Caco-2 (cell line): ENCODE measurements around the gene DPH1. TPM values are rescaled to one million over a fixed set of nuclear protein-coding genes. Genes with fewer than 3 reads are reported as not detected.

Source experiments
- BruUV-seq: library from RNA; stranded (reverse); fragments of 400-500 nt; replicated peaks from 2 replicates; lab custom pipeline; 2021; lab: Mats Ljungman, UMichigan
- CTCF ChIA-PET: fragments of 300-600 bp; sonication (Branson Sonifier 250); formaldehyde crosslinking; loops from one replicate; lab custom pipeline; 2022; ENCODE audit warnings: antibody characterized with exemption; lab: Charles Lee
- POLR2A ChIA-PET: fragments of 300-600 bp; sonication (Branson Sonifier 250); formaldehyde crosslinking; loops from one replicate; lab custom pipeline; 2022; ENCODE audit warnings: antibody characterized with exemption; lab: Charles Lee
- DNase-seq, 2 experiments: peaks; one replicate each; pipeline versions ENCODE4 v3.0.0 to v3.0.0-alpha.2; 2020 to 2022
- H3K27me3 ChIP-seq: replicated peaks from 2 replicates; pipeline ENCODE4 v1.6.0; 2011; ENCODE audit warnings: low read length; ENCODE audit not compliant: control insufficient read depth, insufficient read depth
- H3K36me3 ChIP-seq: 2 replicates; pipeline ENCODE4 v1.5.1; 2011; ENCODE audit warnings: low read length; ENCODE audit not compliant: control insufficient read depth, insufficient read depth
- H3K4me1 ChIP-seq: fragments of 250-450 bp; sonication (Bioruptor Pico); 2 replicates; pipeline ENCODE4 v1.5.1; 2020; ENCODE audit warnings: mild to moderate bottlenecking
- H3K4me3 ChIP-seq: 2 replicates; pipeline ENCODE4 v1.5.1; 2011; ENCODE audit warnings: low read depth, mild to moderate bottlenecking, control low read depth, low read length
- H3K9me3 ChIP-seq: fragments of 250-450 bp; sonication (Bioruptor Pico); 2 replicates; pipeline ENCODE4 v1.5.1; 2020; ENCODE audit warnings: mild to moderate bottlenecking, moderate library complexity
- H3K27ac Mint-ChIP-seq: one replicate; pipeline ENCODE4 v1.8.0; 2022; ENCODE audit warnings: mixed read lengths; ENCODE audit not compliant: unreplicated experiment
- H3K27me3 Mint-ChIP-seq: one replicate; pipeline ENCODE4 v1.8.0; 2022; ENCODE audit warnings: mixed read lengths; ENCODE audit not compliant: insufficient read depth, unreplicated experiment
- H3K36me3 Mint-ChIP-seq: one replicate; pipeline ENCODE4 v1.8.0; 2022; ENCODE audit warnings: mild to moderate bottlenecking, mixed read lengths; ENCODE audit not compliant: insufficient read depth, unreplicated experiment
- H3K4me1 Mint-ChIP-seq: one replicate; pipeline ENCODE4 v1.8.0; 2022; ENCODE audit warnings: low read depth, mixed read lengths; ENCODE audit not compliant: unreplicated experiment
- H3K4me3 Mint-ChIP-seq: one replicate; pipeline ENCODE4 v1.8.0; 2022; ENCODE audit warnings: mild to moderate bottlenecking, moderate library complexity, mixed read lengths; ENCODE audit not compliant: unreplicated experiment
- H3K9me3 Mint-ChIP-seq: one replicate; pipeline ENCODE4 v1.8.0; 2022; ENCODE audit warnings: mixed read lengths; ENCODE audit not compliant: unreplicated experiment
- CTCF ChIP-seq, 2 experiments: fragments of 200-600 bp in 1 of 2; IDR thresholded peaks; 1 replicate in 1 of 2; 2 replicates in 1 of 2; pipeline versions ENCODE4 v1.5.1 to v1.8.0; 2011 to 2022; ENCODE audit warnings: antibody characterized with exemption in 1 of 2, control low read depth in 1 of 2, inconsistent platforms in 1 of 2, low read depth in 1 of 2, low read length in 1 of 2, mild to moderate bottlenecking in 1 of 2, moderate library complexity in 1 of 2; ENCODE audit not compliant: insufficient read depth in 1 of 2, severe bottlenecking in 1 of 2, unreplicated experiment in 1 of 2
- intact Hi-C: fragments of 100-400 bp; cut with micrococcal nuclease; formaldehyde crosslinking; loops from one replicate; pipeline ENCODE4 v1.10.0; 2022; ENCODE audit not compliant: unreplicated experiment
- total RNA-seq: library from RNA; stranded (reverse); gene quantifications from 2 replicates; pipeline ENCODE4 v1.2.3, GENCODE V29; 2022

The DPH1 gene
- total RNA-seq, 1 experiment from 2014 or later = 52.0 TPM

GRCh38 chr17:1989135-1989534, 40.8 kb upstream of the DPH1 start:
- no peak overlapping the region for H3K27ac Mint-ChIP-seq
- Histone ChIP-seq H3K27me3 (no peaks in the 10 kb centered on the region), H3K4me3 (no peak overlapping the region), H3K4me1 (0 out of 2 replicates have a peak, but pooled peaks cover 4% of the 10 kb centered on the region), H3K36me3 (no peaks in the 10 kb centered on the region), H3K9me3 (no peaks in the 10 kb centered on the region)
- intact Hi-C loops = no loop called here
- no peak for DNase-seq
- no peaks in the 10 kb centered on the region for H3K9me3 Mint-ChIP-seq
- H3K27me3 Mint-ChIP-seq = no peaks in the 10 kb centered on the region
- POLR2A ChIA-PET = no interaction called here
- H3K36me3 Mint-ChIP-seq = peaks cover 5% of the 10 kb centered on the region
- no TSS peak for BruUV-seq
- no peak for TF ChIP-seq CTCF (IDR thresholded peaks at IDR 0.05; ENCODE audit: insufficient read depth in 1 of 2, low read depth in 1 of 2, low read length in 1 of 2, severe bottlenecking in 1 of 2, unreplicated experiment in 1 of 2)
- CTCF ChIA-PET = no interaction called here
- no peak overlapping the region for H3K4me3 Mint-ChIP-seq
- H3K4me1 Mint-ChIP-seq = no peaks in the 10 kb centered on the region

- BruUV-seq = no TSS peak
- no peaks in the 10 kb centered on the region for H3K9me3 ChIP-seq
- no peak for TF ChIP-seq CTCF (IDR thresholded peaks at IDR 0.05; ENCODE audit: insufficient read depth in 1 of 2, low read depth in 1 of 2, low read length in 1 of 2, severe bottlenecking in 1 of 2, unreplicated experiment in 1 of 2)
- no peak overlapping the region for H3K4me3 ChIP-seq
- no peaks in the 10 kb centered on the region for H3K36me3 ChIP-seq
- no peaks in the 10 kb centered on the region for H3K27me3 ChIP-seq
- peaks cover 34% of the 10 kb centered on the region for H3K4me1 ChIP-seq
- POLR2A ChIA-PET = no interaction called here
- no peaks in the 10 kb centered on the region for H3K9me3 Mint-ChIP-seq
- H3K4me1 Mint-ChIP-seq = peaks cover 25% of the 10 kb centered on the region
- intact Hi-C loops = no loop called here
- H3K36me3 Mint-ChIP-seq = peaks cover 5% of the 10 kb centered on the region
- H3K4me3 Mint-ChIP-seq = no peak overlapping the region
- no peak overlapping the region for H3K27ac Mint-ChIP-seq
- no peaks in the 10 kb centered on the region for H3K27me3 Mint-ChIP-seq
- CTCF ChIA-PET = interaction anchor here (0.9 to 1.3 kb wide), 2 partner anchors 33 to 84 kb away, joined by 4 read pairs; no protein-coding TSS in a partner anchor
- no peak for DNase-seq
These were observed 37.4 kb upstream of the DPH1 start for GRCh38 chr17:1992541-1992940.

- intact Hi-C loops = no loop called here
- H3K9me3 ChIP-seq = no peaks in the 10 kb centered on the region
- Mint-ChIP-seq H3K27me3 (no peaks in the 10 kb centered on the region), H3K36me3 (peaks cover 5% of the 10 kb centered on the region), H3K4me3 (no peak overlapping the region), H3K4me1 (peaks cover 32% of the 10 kb centered on the region), H3K9me3 (no peaks in the 10 kb centered on the region), H3K27ac (peak overlapping the region; percentile 79)
- peaks cover 54% of the 10 kb centered on the region for H3K4me1 ChIP-seq
- no peaks in the 10 kb centered on the region for H3K36me3 ChIP-seq
- no peak overlapping the region for H3K4me3 ChIP-seq
- no TSS peak for BruUV-seq
- TF ChIP-seq CTCF (IDR thresholded peaks at IDR 0.05; ENCODE audit: insufficient read depth in 1 of 2, low read depth in 1 of 2, low read length in 1 of 2, severe bottlenecking in 1 of 2, unreplicated experiment in 1 of 2) = no peak
- DNase-seq = no peak
- no peaks in the 10 kb centered on the region for H3K27me3 ChIP-seq
- CTCF ChIA-PET = interaction anchor here (1.2 to 2.1 kb wide), 2 partner anchors 19 to 31 kb away, joined by 3 to 13 read pairs; partner anchors contain the start of gene RTN4RL1
- POLR2A ChIA-PET = no interaction called here
These were observed 35.2 kb upstream of the DPH1 start for GRCh38 chr17:1994707-1995106.
